ENCODE data around the gene HELQ.

DNA sequence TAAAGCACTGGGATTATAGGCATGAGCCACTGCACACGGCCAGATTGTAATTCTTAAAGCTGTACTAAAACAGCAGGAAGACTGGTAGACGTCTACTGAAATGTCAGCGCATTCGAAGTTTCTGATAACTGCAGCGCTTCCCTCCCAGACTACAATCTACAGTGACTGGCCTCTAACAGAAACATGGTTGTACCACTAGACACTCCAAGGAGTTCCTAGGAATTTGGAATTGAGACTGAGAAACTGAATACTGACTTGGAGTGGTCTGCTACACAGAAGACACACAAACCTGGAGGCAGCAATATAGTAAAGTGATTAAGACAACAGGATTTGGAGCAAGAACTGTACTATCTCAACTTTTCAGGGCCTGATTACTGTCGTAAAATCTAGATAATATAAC lies 937 bp downstream of the HELQ start:
- no peak for TF ChIP-seq EZH2 (IDR thresholded peaks at IDR 0.05; ENCODE audit: low read depth)
- TF ChIP-seq, protein P1, sequence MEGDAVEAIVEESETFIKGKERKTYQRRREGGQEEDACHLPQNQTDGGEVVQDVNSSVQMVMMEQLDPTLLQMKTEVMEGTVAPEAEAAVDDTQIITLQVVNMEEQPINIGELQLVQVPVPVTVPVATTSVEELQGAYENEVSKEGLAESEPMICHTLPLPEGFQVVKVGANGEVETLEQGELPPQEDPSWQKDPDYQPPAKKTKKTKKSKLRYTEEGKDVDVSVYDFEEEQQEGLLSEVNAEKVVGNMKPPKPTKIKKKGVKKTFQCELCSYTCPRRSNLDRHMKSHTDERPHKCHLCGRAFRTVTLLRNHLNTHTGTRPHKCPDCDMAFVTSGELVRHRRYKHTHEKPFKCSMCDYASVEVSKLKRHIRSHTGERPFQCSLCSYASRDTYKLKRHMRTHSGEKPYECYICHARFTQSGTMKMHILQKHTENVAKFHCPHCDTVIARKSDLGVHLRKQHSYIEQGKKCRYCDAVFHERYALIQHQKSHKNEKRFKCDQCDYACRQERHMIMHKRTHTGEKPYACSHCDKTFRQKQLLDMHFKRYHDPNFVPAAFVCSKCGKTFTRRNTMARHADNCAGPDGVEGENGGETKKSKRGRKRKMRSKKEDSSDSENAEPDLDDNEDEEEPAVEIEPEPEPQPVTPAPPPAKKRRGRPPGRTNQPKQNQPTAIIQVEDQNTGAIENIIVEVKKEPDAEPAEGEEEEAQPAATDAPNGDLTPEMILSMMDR (conservative IDR thresholded peaks at IDR 0.05) = no peak
